Activated CD4-positive, alpha-beta T cell treated with anti-CD3 and anti-CD28 coated beads, Interleukin-2, amount 50 U/mL, for 16 hours (primary cell): Measurements from ENCODE around the gene PCDHB2.
"Not testable (repeated sequence)": the region's sequence is repeated elsewhere in the genome, so short reads cannot be mapped to it uniquely, and the experiment has no call there.

Experiments used
- DNase-seq: peaks from one replicate; pipeline ENCODE4 v3.0.0-alpha.2; 2020

The PCDHB2 gene

GRCh38 chr5:141094481-141095262, at the start of gene PCDHB2:
Gene PCDHB2 (plus strand): TSS chr5:141094615. CDS start chr5:141094791, 176 bp downstream.
- DNase-seq, result no peak

- no peak for DNase-seq
Observed at GRCh38 chr5:141050622-141051520, 43.5 kb upstream of the PCDHB2 start, which contains the start of gene PCDHB1. Gene PCDHB1 (plus strand): TSS chr5:141051374. CDS start chr5:141051471, 97 bp downstream.

- DNase-seq, result no peak
Observed at GRCh38 chr5:141051521-141051866, 42.9 kb upstream of the PCDHB2 start.

GRCh38 chr5:141077826-141078225, 16.6 kb upstream of the PCDHB2 start:
- no peak for DNase-seq

- DNase-seq, result no peak
Observed at GRCh38 chr5:141082228-141082627, 12.2 kb upstream of the PCDHB2 start.

GRCh38 chr5:141084487-141084989, 9.9 kb upstream of the PCDHB2 start:
- DNase-seq, result peak; percentile 42

- DNase-seq, result no peak
Observed at GRCh38 chr5:141095263-141095641, 837 bp downstream of the PCDHB2 start.

- not testable (repeated sequence) for DNase-seq
Observed at GRCh38 chr5:141096181-141096580, 1.8 kb downstream of the PCDHB2 start.

- DNase-seq, result not testable (repeated sequence)
Observed at GRCh38 chr5:141096586-141096985, 2.2 kb downstream of the PCDHB2 start.

- peak; percentile 21 for DNase-seq
Observed at GRCh38 chr5:141100243-141100805, 5.9 kb downstream of the PCDHB2 start, which contains the start of gene PCDHB3. Gene PCDHB3 (plus strand): TSS chr5:141100473. CDS start chr5:141100650, 177 bp downstream.

GRCh38 chr5:141101059-141101458, 6.6 kb downstream of the PCDHB2 start:
- DNase-seq, result no peak

GRCh38 chr5:141102070-141102469, 7.7 kb downstream of the PCDHB2 start:
- DNase-seq, result not testable (repeated sequence)

GRCh38 chr5:141102471-141102870, 8.1 kb downstream of the PCDHB2 start:
- DNase-seq, result not testable (repeated sequence)

GRCh38 chr5:141105350-141105749, 10.9 kb downstream of the PCDHB2 start:
- DNase-seq, result no peak

- no peak for DNase-seq
Observed at GRCh38 chr5:141119250-141119649, 24.8 kb downstream of the PCDHB2 start.

- no peak for DNase-seq
Observed at GRCh38 chr5:141121563-141121962, 27.1 kb downstream of the PCDHB2 start, which contains the start of gene PCDHB4. Gene PCDHB4 (plus strand): TSS chr5:141121818. CDS start chr5:141121999, 181 bp downstream.

GRCh38 chr5:141121985-141122384, 27.6 kb downstream of the PCDHB2 start:
- no peak for DNase-seq

- DNase-seq, result not testable (repeated sequence)
Observed at GRCh38 chr5:141123396-141124135, 29.2 kb downstream of the PCDHB2 start.

GRCh38 chr5:141127305-141127704, 32.9 kb downstream of the PCDHB2 start:
- no peak for DNase-seq

- no peak for DNase-seq
Observed at GRCh38 chr5:141135030-141135717, 40.8 kb downstream of the PCDHB2 start, which contains the start of gene PCDHB5. Gene PCDHB5 (plus strand): TSS chr5:141135206. CDS start chr5:141135435, 229 bp downstream.

GRCh38 chr5:141135718-141136266, 41.4 kb downstream of the PCDHB2 start:
- no peak for DNase-seq
